Right cardiac atrium (tissue), 5 donors: ENCODE measurements around the gene VANGL1. TPM values are rescaled to one million over a fixed set of nuclear protein-coding genes. Genes with fewer than 3 reads are reported as not detected.

Source experiments
- ATAC-seq, 2 donors: fragments of 200-7000 bp; cut with Tn5 transposase; one replicate each; pipeline versions ENCODE4 v1.8.0 to v1.9.1; 2020; ENCODE audit warnings: moderate library complexity in 2 of 2, mild to moderate bottlenecking in 1 of 2
- DNase-seq, 3 donors: peaks; one replicate each; pipeline ENCODE4 v3.0.0-alpha.2; 2020
- H3K27ac ChIP-seq: one replicate; pipeline ENCODE4 v1.5.1; 2013; ENCODE audit warnings: mild to moderate bottlenecking, low read length, control low read depth, moderate library complexity
- H3K27me3 ChIP-seq: one replicate; pipeline ENCODE4 v1.6.1; 2013; ENCODE audit not compliant: control insufficient read depth, insufficient read depth
- H3K4me1 ChIP-seq: one replicate; pipeline ENCODE4 v1.6.1; 2013; ENCODE audit warnings: low read length; ENCODE audit not compliant: control insufficient read depth, insufficient read depth
- H3K4me3 ChIP-seq: one replicate; pipeline ENCODE4 v1.5.1; 2013; ENCODE audit warnings: low read length, control low read depth
- H3K9me3 ChIP-seq: one replicate; pipeline ENCODE4 v1.6.1; 2013; ENCODE audit warnings: low read length; ENCODE audit not compliant: control insufficient read depth
- WGBS: extraction: QIAGEN DNeasy Blood & Tissue Kit; methylation state at CpG from one replicate; pipeline ENCODE4 v1.1.7; 2013; 5-methylcytosine and 5-hydroxymethylcytosine counted together
- intact Hi-C, 4 donors: fragments of 100-400 bp; cut with DNase I; formaldehyde crosslinking; loops; one replicate each; pipeline versions ENCODE4 v1.11.0 to v1.14.0; 2022 to 2023
- polyA plus RNA-seq: library from polyadenylated mRNA; stranded (reverse); fragments of 200-250 nt; gene quantifications from one replicate; pipeline ENCODE4 v1.2.3, GENCODE V29; 2013
- total RNA-seq, 4 donors: library from RNA; stranded (reverse); fragmentation: NEBNext Ultra II Directional; extraction: Animal tissue kit (Norgen Biotek cat#: 25700); gene quantifications; one replicate each; pipeline ENCODE4 v1.2.1, GENCODE V29; 2021
- donor health status: healthy with polysubstance abuse.
- donor health status: DM: no; HTN: yes; CAD: no.
- donor health status: DM: no; HTN: no; CAD: no.
- donor health status: DM: no; HTN: yes; CAD: no; lungs with severe emphysema.
- donor health status: DM: yes; HTN: yes; CAD: no.

Gene VANGL1
- total and polyA plus RNA-seq, 5 donors: 2.2 to 7.5 (median 6.3) TPM

DNA sequence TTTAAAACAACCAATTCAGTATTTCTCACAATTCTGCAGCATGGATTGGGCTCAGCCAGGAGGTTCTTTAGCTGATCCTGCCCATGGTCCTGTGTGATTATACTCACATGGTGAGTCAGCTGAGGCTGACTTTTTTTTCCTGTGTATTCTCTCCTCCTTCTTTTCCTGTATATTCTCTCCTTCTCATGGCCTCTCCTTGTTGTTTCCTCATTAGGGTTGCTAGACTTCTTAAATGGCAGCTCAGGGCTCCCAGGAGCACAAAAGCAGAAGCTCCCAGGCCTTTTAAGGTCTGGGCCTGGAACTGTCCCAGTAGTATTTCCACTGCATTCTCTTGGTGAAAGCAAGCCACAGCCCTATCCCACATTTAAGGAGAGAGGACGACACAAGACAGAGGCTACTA is 26.8 kb downstream of the VANGL1 start:
- Histone ChIP-seq H3K4me1 (peaks cover 13% of the 10 kb centered on the region), H3K4me3 (no peak overlapping the region), H3K27ac (no peak overlapping the region), H3K27me3 (no peaks in the 10 kb centered on the region), H3K9me3 (no peaks in the 10 kb centered on the region)
- WGBS: 71% methylated on average over 1 of the region's 1 CpG
- intact Hi-C loops: no loop called here
- ATAC-seq: no peak
- DNase-seq: no peak

GRCh38 chr1:115669002-115669673 is 27.4 kb downstream of the VANGL1 start:
- Histone ChIP-seq H3K4me1 (peaks cover 13% of the 10 kb centered on the region), H3K4me3 (no peak overlapping the region), H3K27ac (no peak overlapping the region), H3K9me3 (no peaks in the 10 kb centered on the region), H3K27me3 (no peaks in the 10 kb centered on the region)
- intact Hi-C loops: no loop called here
- WGBS: 94% methylated on average over 5 of the region's 5 CpGs
- ATAC-seq: no peak
- DNase-seq: no peak

- Histone ChIP-seq H3K9me3 (no peaks in the 10 kb centered on the region), H3K27ac (no peak overlapping the region), H3K4me1 (peaks cover 13% of the 10 kb centered on the region), H3K27me3 (no peaks in the 10 kb centered on the region), H3K4me3 (no peak overlapping the region)
- DNase-seq (no peak), ATAC-seq (no peak)
- intact Hi-C loops: no loop called here
- WGBS: 93% methylated on average over 1 of the region's 1 CpG
These were observed 28.1 kb downstream of the VANGL1 start for GRCh38 chr1:115669886-115670285.

DNA sequence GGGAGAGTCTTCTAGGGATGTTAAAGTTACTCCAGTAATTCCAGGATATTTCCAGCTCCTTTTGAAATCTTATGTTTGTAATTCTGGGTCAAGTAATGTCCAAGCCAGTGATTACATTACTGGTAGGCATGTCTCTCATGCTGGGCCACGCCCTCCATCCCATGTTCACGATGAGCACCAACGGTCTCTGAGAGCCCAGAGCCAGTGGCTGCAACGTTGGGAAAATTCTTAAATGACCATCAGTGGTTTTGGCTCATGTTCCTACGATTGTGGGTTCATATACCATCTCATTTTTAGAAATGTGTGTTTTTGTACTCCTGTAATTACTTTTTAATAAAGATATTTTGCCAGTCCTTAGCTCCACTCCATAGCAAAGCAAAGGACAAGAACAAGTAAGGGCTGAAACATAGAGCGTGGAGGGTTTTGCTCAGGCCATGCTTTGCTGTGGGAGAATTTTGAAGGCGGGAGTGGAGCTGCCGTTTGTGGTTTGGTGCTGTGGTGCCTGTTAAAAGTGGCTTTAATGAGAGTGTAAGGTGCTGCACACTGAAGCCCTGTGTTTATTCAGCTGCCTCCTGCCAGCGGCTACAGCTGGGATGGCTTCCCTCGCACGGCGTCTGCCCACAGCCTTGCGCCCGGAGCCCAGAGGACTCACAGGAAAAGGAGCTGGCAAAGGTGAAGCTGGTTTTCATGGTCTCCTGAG is 28.9 kb downstream of the VANGL1 start:
- intact Hi-C loops: no loop called here
- peaks cover 9% of the 10 kb centered on the region for H3K4me1 ChIP-seq
- no peaks in the 10 kb centered on the region for H3K9me3 ChIP-seq
- 76% methylated on average over 14 of the region's 14 CpGs for WGBS
- H3K4me3 ChIP-seq: no peak overlapping the region
- ATAC-seq (no peak), DNase-seq (no peak)
- no peak overlapping the region for H3K27ac ChIP-seq
- no peaks in the 10 kb centered on the region for H3K27me3 ChIP-seq

DNA sequence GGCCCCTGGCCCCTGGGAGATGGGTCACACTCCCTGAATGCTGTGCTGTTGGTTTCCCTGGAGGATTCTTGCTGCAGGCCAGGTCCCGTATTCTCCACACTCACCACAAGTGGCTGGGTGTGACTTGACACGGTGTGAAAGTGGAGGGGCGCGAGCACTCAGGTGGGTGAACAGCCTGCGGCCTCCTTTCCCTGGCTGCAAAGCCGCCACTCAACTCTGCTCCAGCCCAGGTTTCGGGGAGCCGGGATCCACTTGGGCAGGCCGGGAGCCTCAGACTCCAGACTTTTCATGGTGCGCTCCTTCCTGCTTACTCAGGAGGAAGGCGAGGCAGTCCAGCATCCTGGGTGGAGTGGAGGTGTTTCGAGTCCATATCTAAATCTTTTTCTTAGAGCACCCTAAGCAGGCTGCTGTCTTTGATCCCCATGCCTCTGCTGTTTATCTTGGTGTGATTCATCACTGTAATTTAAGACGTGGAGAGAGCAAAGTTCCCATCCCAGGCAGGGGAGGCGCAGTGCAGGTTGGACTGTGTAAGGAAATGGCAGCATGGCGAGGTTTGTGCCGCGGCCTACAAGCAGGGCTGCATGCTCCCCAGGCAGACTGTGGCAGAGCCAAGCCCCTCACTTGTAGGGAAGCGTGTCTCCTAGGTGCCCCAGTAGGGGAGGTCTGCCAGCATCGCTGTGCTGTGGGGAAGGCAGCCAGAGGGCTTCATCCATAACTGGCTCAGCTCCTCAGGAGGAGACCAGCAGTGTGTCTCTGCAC is 29.6 kb downstream of the VANGL1 start:
- Histone ChIP-seq H3K9me3 (no peaks in the 10 kb centered on the region), H3K27me3 (no peaks in the 10 kb centered on the region), H3K4me3 (no peak overlapping the region), H3K27ac (peak overlapping the region; percentile 0), H3K4me1 (peaks cover 9% of the 10 kb centered on the region)
- ATAC-seq (peak; percentile 23 to 30), DNase-seq (no peak)
- intact Hi-C loops: no loop called here
- WGBS: 80% methylated on average over 19 of the region's 19 CpGs

DNA sequence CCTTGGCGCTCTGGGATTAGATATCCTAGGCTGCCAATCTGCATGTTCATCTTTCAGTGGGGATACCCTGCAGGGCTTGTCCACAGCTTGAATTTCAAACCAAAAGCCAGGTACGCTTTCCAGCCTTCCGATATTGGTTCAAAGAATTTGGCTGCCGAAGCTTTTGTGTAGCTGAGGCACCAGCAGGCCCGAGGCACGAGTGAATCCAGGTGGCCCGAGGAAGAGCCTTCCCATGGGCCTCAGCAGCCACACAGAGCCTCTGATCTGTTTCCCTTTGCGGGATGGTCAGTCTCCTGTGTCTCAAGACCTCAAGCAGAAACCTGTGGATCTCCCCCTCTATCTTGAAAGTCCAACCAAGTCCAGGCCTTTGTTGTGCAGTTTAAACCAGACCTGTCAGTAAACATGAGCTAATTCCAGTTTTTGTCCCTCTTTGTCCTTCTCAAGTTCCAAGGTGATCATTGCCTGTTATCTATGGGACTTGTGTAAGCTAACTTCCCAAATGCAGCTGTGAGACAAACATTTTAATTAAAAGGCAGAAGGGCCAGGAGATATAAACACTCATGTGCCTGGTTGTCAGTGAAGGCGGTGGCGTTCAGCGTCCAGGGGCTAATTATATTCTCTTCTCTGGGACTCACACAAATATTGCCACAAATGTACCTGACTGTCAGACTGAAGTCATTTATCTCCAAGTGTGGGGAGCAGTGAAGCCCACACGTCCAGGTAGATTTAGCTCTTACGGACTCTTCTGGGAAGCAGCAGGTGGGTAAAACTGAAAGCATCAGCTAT is 30.6 kb downstream of the VANGL1 start:
- ATAC-seq (no peak), DNase-seq (no peak)
- no peak overlapping the region for H3K4me3 ChIP-seq
- intact Hi-C loops: no loop called here
- H3K9me3 ChIP-seq: no peaks in the 10 kb centered on the region
- no peaks in the 10 kb centered on the region for H3K27me3 ChIP-seq
- 80% methylated on average over 13 of the region's 13 CpGs for WGBS
- peak overlapping the region; percentile 21 for H3K27ac ChIP-seq
- peaks cover 9% of the 10 kb centered on the region for H3K4me1 ChIP-seq

- Histone ChIP-seq H3K4me1 (peaks cover 13% of the 10 kb centered on the region), H3K4me3 (no peak overlapping the region), H3K27me3 (no peaks in the 10 kb centered on the region), H3K27ac (no peak overlapping the region), H3K9me3 (no peaks in the 10 kb centered on the region)
- 82% methylated on average over 7 of the region's 7 CpGs for WGBS
- intact Hi-C loops: no loop called here
- ATAC-seq: no peak
- DNase-seq: no peak
These were observed 34.9 kb downstream of the VANGL1 start for GRCh38 chr1:115676498-115677181.

DNA sequence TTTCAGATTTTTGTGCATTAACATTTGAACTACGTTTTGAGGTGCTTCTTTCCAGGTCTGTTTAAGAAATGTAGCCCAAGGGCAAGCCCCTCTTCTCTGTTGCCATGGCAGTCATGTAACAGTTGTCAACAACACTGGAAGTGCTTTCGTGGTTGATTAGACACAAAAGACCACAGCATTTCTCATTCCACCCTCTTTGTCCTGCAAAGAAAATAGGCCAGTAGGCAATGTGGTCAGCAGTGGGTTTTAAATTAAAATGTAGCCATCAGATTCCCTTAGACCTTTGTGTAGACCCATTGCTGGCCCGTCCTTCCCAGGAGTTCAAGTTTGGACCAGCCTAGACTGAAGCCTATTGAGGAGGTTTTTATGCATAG is 35.4 kb downstream of the VANGL1 start:
- WGBS: 42% methylated on average over 3 of the region's 3 CpGs
- intact Hi-C loops: no loop called here

GRCh38 chr1:115677565-115677964 is 35.8 kb downstream of the VANGL1 start:
- ATAC-seq (no peak), DNase-seq (no peak)
- H3K27ac ChIP-seq: no peak overlapping the region
- 100% methylated on average over 1 of the region's 1 CpG for WGBS
- H3K27me3 ChIP-seq: no peaks in the 10 kb centered on the region
- H3K4me3 ChIP-seq: no peak overlapping the region
- intact Hi-C loops: no loop called here
- H3K4me1 ChIP-seq: peaks cover 9% of the 10 kb centered on the region
- no peaks in the 10 kb centered on the region for H3K9me3 ChIP-seq

More for the DNA sequence above, 35.4 kb downstream of the VANGL1 start:
- Histone ChIP-seq H3K9me3 (no peaks in the 10 kb centered on the region), H3K4me3 (no peak overlapping the region), H3K27me3 (no peaks in the 10 kb centered on the region), H3K27ac (no peak overlapping the region), H3K4me1 (peaks cover 9% of the 10 kb centered on the region)
- DNase-seq (no peak), ATAC-seq (no peak)

DNA sequence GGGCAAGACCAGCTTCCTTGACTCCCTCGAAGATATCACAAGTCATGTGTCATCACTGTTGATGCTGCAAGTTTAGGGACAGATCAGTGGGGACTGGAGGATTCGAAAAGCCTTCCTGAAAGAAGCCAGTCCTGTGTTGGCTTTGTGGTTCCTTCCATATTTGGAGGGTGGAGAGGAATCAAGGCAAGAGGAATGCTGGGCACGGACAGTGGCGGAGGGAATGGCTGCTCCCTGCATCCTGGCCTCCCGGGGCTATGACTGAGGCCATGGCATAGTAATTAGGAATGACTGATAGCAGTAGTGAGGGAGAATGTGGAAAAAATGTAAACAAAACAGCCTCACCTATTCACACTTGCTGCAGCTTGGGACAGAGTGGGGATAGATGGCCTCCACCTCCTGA is 36.4 kb downstream of the VANGL1 start:
- intact Hi-C loops: no loop called here
- H3K9me3 ChIP-seq: no peaks in the 10 kb centered on the region
- peaks cover 7% of the 10 kb centered on the region for H3K4me1 ChIP-seq
- H3K27me3 ChIP-seq: no peaks in the 10 kb centered on the region
- H3K4me3 ChIP-seq: no peak overlapping the region
- ATAC-seq (no peak), DNase-seq (no peak)
- H3K27ac ChIP-seq: no peak overlapping the region
- WGBS: 77% methylated on average over 5 of the region's 5 CpGs
